Prostate gland (tissue), 2 donors: ENCODE measurements around the gene FAM120AOS.

Experiments used
- CTCF ChIP-seq, 4 experiments: fragments of 200-600 bp in 2 of 4; fragments of 450-650 bp in 2 of 4; sonication (generic) in 2 of 4; IDR thresholded peaks; 1 replicate in 3 of 4; 2 replicates in 1 of 4; pipeline ENCODE4 v1.5.1; 2016 to 2019; ENCODE audit warnings: antibody characterized with exemption in 4 of 4, mild to moderate bottlenecking in 2 of 4, moderate library complexity in 2 of 4
- POLR2A ChIP-seq: fragments of 450-650 bp; IDR thresholded peaks from one replicate; pipeline ENCODE4 v1.6.1; 2016; ENCODE audit warnings: antibody characterized with exemption, mild to moderate bottlenecking
- POLR2AphosphoS5 ChIP-seq: sonication (generic); formaldehyde crosslinking; IDR thresholded peaks from one replicate; pipeline ENCODE4 v1.6.1; 2017; ENCODE audit warnings: antibody characterized with exemption

GRCh38 chr9:93480262-93480661 lies 26.9 kb upstream of the FAM120AOS start:
- TF ChIP-seq CTCF (IDR thresholded peaks at IDR 0.05) (no peak), POLR2A (no peak), POLR2AphosphoS5 (no peak)
